ENCODE data around the gene SMPD3.
A peak's percentile ranks its signal among the peaks of the same experiment; 100 is the strongest.

SMPD3 gene

GRCh38 chr16:68472581-68472980 lies 24.3 kb upstream of the SMPD3 start:
- DNase-seq (ENCODE audit: low read depth in 2 of 2): no peak

DNA sequence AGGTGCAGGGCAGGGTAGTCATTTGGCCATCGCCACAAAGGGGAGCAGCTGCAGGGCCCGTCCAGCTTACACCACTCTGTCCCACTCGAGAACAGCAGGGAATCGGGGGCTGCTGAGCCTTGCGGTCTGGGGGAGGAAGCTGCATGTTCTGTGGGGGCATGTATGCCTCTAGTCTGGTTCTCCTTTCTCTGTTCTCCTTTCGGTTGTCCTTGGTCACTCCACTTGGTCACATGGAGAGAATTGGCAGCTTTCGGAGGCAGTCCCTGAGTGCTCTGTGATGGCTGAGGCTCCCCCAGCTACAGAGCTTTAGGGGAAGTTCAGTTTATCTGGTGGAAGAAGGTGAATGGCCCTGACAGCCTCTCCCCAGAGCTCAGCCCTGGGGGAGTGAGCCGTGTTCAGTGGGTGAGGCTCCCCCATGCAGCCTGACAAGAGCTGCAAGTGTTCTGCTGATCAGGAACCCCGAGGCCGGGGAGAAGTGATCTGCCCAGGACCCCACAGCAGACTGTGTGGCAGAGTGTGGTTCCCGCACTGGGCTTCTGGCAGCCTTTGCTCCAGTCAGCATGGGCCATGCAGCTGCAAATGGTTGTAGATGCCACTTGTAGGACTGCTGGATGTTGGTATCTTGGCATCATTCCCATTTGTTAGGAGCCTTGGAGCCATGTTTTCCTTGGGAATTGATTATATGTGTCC lies 22.3 kb upstream of the SMPD3 start:
- DNase-seq (ENCODE audit: low read depth in 2 of 2): no peak

DNA sequence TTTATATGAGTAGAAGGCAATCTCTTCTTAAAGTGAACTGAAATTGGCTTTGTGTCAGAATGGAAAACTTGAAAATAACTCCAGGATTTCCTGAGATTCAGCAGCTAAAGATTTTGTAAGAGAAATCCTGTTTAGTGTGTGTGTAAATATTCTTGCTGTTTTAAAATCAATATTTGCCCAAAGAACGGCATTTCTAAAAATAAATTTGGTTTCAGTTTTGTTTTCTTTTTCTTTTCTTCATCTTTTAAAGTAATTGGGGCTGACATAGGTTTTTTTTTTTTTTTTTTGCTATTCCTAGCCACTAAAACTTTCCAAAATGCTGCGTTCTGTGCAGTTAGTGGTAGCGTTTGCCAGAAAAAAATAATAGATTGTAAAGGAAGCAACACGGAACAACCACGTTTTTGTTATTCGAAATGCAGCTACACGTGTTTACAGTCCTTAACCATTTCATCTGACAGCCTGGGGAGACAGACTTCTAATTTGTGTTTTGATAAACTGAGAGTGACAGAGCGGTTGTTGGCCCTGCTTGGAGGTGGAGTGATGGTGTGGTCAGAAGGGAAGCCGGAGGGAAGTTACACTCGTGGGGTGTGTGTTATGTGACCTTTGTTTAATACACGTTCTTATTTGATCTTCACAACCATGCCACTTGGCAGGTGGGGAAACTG lies 21.6 kb upstream of the SMPD3 start:
- no peak for DNase-seq (ENCODE audit: low read depth in 2 of 2)

GRCh38 chr16:68468842-68469241 lies 20.5 kb upstream of the SMPD3 start:
- no peak for DNase-seq (ENCODE audit: low read depth in 2 of 2)

DNA sequence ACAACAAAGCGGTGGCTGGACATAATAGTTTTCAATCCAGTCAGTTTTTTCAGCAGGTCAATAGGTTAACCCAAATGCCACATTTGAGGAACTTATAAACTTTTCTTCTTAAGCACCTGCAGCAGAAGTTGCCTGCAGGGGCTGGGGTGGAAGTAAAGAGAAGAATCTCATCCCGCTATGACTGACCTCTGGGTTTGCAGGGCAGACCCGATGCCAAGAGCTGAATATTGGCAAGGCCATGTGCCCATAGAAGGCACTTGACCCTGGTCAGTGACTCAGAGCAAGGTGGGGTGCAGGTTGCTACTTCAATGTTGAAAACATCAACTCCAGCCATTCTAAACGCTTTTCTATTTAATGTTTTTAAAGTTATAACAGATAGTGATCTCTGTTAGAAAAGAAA lies 17.9 kb upstream of the SMPD3 start:
- DNase-seq (ENCODE audit: low read depth in 2 of 2): no peak

GRCh38 chr16:68463904-68464303 lies 15.6 kb upstream of the SMPD3 start:
- DNase-seq (ENCODE audit: low read depth in 2 of 2): no peak

DNA sequence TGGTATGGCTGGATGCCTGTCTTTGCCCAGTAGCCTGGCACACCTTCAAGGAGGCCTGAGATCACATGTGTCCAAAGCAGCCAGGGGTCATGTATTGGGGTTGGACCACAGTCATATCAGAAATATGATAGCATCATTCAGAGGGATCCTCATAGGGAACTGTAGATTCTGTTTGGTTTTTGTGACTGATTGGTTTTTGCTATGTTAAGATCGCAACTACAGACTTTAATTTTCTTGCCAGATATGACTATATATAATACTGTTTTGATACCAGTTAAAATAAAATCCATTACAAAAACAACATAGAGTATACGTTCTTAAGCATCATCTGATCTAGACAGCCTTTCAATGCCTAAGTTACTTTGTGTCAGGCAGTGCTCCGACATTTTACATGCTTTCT lies 11.8 kb upstream of the SMPD3 start:
- no peak for DNase-seq (ENCODE audit: low read depth in 2 of 2)

DNA sequence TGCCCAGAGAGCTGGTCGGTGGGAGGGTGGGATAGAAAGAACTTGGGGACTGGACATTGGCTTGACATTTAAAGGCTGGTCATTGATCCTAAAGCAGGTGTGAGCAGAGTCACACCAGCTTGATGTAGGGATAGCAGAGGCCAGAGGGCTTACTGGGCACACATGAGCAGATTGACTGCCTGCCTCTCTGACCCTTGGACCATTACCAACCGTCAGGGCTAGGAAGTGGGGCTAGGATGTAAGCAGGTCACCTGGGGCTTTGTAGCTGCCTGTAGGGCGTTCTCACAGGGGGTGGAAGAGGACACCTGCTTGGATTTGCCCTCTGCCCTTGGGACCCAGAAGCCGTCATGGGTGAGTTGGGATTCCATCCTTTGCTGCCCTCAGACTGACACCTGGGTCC lies 11.1 kb upstream of the SMPD3 start:
- DNase-seq (ENCODE audit: low read depth in 2 of 2): no peak

- no peak for DNase-seq (ENCODE audit: low read depth in 2 of 2)
These were observed 10.2 kb upstream of the SMPD3 start for GRCh38 chr16:68458551-68458950.

DNA sequence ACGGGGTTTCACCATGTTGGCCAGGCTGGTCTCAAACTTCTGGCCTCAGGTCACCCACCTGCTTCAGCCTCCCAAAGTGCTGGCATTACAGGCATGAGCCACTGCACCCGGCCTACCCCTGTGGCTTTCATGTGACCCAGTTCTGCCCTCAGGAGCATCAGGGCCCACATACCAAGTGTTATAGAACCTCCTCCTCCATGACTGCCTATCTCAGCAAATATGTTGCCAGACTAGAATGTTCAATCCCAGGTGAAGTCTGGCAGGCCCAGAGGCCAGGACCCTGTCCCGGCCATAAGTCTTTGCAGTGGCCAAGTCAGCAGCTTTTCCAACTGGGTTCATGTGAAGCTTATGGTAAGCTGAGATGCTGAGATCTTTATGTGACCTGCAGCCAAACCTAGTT lies 9.8 kb upstream of the SMPD3 start:
- no peak for DNase-seq (ENCODE audit: low read depth in 2 of 2)

- DNase-seq (ENCODE audit: low read depth in 2 of 2): no peak
These were observed 7.3 kb upstream of the SMPD3 start for GRCh38 chr16:68455631-68456030.

DNA sequence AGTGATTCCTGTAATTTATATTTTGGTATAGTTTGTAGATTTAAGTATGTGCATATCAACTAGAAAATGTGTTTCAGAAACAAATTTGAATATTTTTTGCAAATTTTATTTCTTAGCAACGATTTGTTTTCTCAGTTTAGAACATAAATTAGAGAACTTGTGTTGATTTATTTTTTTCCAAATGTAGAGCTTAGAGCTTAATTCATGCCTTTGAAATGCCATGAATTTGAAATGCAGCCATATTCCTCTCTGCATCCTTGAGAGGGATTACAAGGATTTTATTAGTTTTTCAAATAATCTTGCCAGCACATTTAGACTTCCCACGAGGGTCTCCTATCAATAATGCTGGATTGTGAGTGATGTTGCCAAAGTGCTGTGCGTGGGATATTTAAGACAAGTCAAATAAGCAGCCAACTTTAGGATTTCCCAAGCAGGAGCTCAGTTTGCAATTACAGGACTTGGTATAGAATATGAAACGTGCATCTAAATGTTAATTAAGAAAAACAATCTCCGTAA lies 6.7 kb upstream of the SMPD3 start:
- DNase-seq (ENCODE audit: low read depth in 2 of 2): no peak

GRCh38 chr16:68453816-68454215 lies 5.5 kb upstream of the SMPD3 start:
- DNase-seq (ENCODE audit: low read depth in 2 of 2): no peak

DNA sequence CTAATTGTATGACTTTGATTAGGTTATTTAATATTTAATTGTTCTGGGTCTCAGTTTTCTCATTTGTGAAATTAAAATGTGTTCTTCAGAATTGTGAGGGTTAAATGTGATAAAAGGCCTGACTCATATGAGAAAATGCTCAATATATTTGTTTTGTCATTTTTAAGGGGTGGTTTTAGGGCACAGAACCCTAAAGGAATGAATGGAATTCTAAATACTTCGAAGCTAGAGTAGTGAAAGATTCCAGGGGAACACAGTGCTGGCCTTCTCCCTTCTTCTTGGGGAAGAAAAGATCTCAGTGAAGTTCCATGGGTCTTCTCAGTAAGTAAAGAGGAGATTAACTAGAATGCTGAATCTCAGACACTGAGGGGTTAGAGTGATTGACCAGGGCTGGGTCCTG lies 3.9 kb upstream of the SMPD3 start:
- no peak for DNase-seq (ENCODE audit: low read depth in 2 of 2)

GRCh38 chr16:68451676-68452075 lies 3.4 kb upstream of the SMPD3 start:
- no peak for DNase-seq (ENCODE audit: low read depth in 2 of 2)

GRCh38 chr16:68450741-68451255 lies 2.5 kb upstream of the SMPD3 start:
- no peak for DNase-seq (ENCODE audit: low read depth in 2 of 2)

GRCh38 chr16:68447653-68448359 lies 502 bp downstream of the SMPD3 start:
- no peak for DNase-seq (ENCODE audit: low read depth in 2 of 2)

DNA sequence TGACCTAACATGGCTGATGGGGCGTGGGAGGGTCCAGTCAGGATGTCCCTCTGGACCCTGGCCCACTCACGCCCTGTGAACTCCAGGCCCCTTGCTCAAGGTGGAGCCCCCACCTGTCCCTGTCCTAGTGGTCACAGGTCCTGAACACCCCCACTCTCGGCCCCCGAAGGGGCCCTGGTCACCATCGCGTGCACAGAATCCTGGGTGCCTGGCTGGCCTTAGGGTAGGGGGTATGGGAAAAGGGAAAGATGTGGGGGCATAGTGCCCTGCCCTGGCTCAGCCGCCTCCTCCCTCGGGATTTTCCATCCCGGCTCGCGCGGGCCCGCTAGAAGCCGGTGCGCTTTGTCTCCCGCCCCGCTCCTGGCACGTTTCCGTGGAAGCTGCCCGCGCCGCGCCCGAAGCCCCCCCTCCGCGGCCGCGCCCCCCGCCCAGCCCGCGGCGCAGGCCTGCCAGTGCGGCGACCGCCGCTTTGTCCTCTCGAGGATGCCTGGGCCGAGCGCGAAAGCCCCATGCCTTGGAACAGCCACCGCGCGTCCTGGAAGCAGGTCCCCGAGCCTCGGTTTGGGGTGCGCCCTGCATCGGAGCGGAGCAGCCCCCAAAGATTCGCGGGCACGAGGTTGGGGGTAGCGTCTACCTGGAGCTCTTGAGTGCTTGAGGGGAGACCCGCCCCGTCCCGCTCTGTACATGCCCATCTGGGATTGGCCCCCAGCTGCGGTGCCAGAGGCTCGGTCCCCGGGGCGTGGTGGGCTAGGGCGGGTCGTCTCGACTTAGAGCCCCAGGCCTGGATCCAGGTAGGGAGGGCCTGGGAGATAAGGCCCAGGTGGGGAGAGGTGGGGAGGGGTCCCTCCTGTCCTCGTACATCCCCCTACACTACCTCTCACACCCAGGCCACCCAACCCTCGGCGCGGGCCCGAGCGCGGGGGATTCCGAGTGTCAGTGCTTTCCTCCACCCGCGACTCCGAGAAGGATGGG lies 1.3 kb downstream of the SMPD3 start:
- DNase-seq (ENCODE audit: low read depth in 2 of 2): no peak

DNA sequence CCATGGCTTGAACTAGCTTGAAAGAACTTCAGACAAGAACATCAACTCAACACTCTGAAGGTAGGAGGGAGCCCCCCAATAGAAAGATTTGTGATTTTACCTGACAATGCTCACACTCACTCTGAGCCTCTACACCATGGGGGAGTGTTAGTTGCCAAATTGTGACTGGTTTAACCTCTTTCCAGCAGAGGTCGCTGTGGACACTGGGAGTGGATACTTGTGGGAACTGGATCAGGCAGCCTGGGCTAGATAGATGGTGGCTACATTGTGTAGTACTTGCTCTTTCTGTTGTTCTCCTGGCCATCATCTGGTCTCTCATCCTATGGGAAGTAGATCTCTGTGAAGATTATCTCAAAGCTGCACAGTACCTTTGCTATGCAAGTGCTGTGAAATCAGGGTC lies 2.9 kb downstream of the SMPD3 start:
- peak; percentile 13 to 36 for DNase-seq (ENCODE audit: low read depth in 2 of 2)

GRCh38 chr16:68444056-68444657 lies 4.2 kb downstream of the SMPD3 start:
- no peak for DNase-seq (ENCODE audit: low read depth in 2 of 2)

DNA sequence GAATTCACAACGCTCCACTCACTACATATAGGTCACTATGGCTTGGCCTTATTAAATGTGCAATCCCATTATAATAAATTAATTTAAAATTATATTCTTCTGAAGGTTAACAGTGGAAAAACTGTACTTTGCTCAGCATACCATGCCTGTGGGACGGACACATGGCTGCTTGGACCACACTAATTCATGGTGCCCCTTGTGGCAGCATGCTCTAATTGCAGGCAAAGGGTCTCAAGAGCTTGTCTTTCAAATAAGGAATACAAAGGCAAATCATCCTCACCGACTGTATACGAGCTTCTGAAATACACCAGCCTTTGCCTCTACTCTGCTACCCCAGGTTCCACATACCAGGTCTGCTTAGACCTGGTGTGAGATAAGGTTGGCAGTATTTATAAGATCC lies 11.7 kb downstream of the SMPD3 start:
- peak in 1 of 2 donors; percentile 15 for DNase-seq (ENCODE audit: low read depth in 2 of 2)
